ENCODE measurements around the gene NFIX.
A peak's percentile ranks its signal among the peaks of the same experiment; 100 is the strongest.
"Not testable (repeated sequence)": the region's sequence is repeated elsewhere in the genome, so short reads cannot be mapped to it uniquely, and the experiment has no call there.

Gene NFIX

GRCh38 chr19:12957389-12957952, 37.8 kb upstream of the NFIX start:
- not testable (repeated sequence) for DNase-seq

GRCh38 chr19:12959481-12959880, 35.8 kb upstream of the NFIX start:
- DNase-seq: no peak

- DNase-seq: peak; percentile 93
These were observed 30.1 kb upstream of the NFIX start for GRCh38 chr19:12965017-12965811.

GRCh38 chr19:12965812-12966135, 29.5 kb upstream of the NFIX start:
- no peak for DNase-seq

GRCh38 chr19:12967907-12968306, 27.4 kb upstream of the NFIX start:
- no peak for DNase-seq

- DNase-seq: no peak
These were observed 25.8 kb upstream of the NFIX start, which contains the start of gene DAND5 for GRCh38 chr19:12969292-12969988. DAND5 (plus strand) TSS chr19:12969576; CDS start chr19:12969661, 85 bp downstream.

- DNase-seq: no peak
These were observed 25.0 kb upstream of the NFIX start for GRCh38 chr19:12970070-12970820.

- DNase-seq: no peak
These were observed 22.0 kb upstream of the NFIX start for GRCh38 chr19:12973236-12973635.

- DNase-seq: no peak
These were observed 20.7 kb upstream of the NFIX start for GRCh38 chr19:12974301-12975220.

- no peak for DNase-seq
These were observed 20.0 kb upstream of the NFIX start for GRCh38 chr19:12975221-12975741.

- DNase-seq: not testable (repeated sequence)
These were observed 19.2 kb upstream of the NFIX start for GRCh38 chr19:12976109-12976508.

GRCh38 chr19:12979974-12980373, 15.3 kb upstream of the NFIX start:
- DNase-seq: no peak

GRCh38 chr19:12982648-12983047, 12.6 kb upstream of the NFIX start:
- no peak for DNase-seq

- no peak for DNase-seq
These were observed 12.2 kb upstream of the NFIX start for GRCh38 chr19:12983091-12983490.

- peak; percentile 80 for DNase-seq
These were observed 11.6 kb upstream of the NFIX start for GRCh38 chr19:12983542-12984142.

- DNase-seq: no peak
These were observed 11.1 kb upstream of the NFIX start for GRCh38 chr19:12984143-12984627.

- DNase-seq: no peak
These were observed 10.6 kb upstream of the NFIX start for GRCh38 chr19:12984683-12985048.

- no peak for DNase-seq
These were observed 10.1 kb upstream of the NFIX start for GRCh38 chr19:12985049-12985776.

- DNase-seq: no peak
These were observed 8.5 kb upstream of the NFIX start for GRCh38 chr19:12986726-12987125.

GRCh38 chr19:12987190-12987589, 8.1 kb upstream of the NFIX start:
- no peak for DNase-seq
